SK-N-SH (cell line): ENCODE data around the gene TIGD2.

Experiments
- CTCF ChIP-seq: fragments of 200-600 bp; sonication (generic); IDR thresholded peaks from 2 replicates; pipeline ENCODE4 v1.6.1; 2017; ENCODE audit warnings: antibody characterized with exemption, mild to moderate bottlenecking, moderate library complexity
- POLR2AphosphoS5 ChIP-seq: IDR thresholded peaks from 2 replicates; pipeline ENCODE4 v1.6.1; 2012; ENCODE audit warnings: low read depth, low read length
- USF2 ChIP-seq: fragments of 150-350 bp; IDR thresholded peaks from 2 replicates; pipeline ENCODE4 v1.6.1; 2017; ENCODE audit warnings: antibody characterized with exemption, low read length, low read depth, borderline replicate concordance

GRCh38 chr4:89101256-89102161 is 9.8 kb upstream of the TIGD2 start:
- TF ChIP-seq POLR2AphosphoS5 (no peak), USF2 (no peak), CTCF (no peak)
